Gastroesophageal sphincter (tissue), 3 donors: ENCODE results near the gene ARHGEF16.

ENCODE experiments used
- EP300 ChIP-seq: sonication (generic); formaldehyde crosslinking; IDR thresholded peaks from one replicate; pipeline ENCODE4 v1.6.1; 2017; ENCODE audit warnings: antibody characterized with exemption, mild to moderate bottlenecking
- POLR2A ChIP-seq, 2 donors: fragments of 450-650 bp; IDR thresholded peaks; one replicate each; pipeline ENCODE4 v1.6.1; 2017; ENCODE audit warnings: antibody characterized with exemption in 2 of 2, mild to moderate bottlenecking in 2 of 2, moderate library complexity in 1 of 2
- POLR2AphosphoS5 ChIP-seq: sonication (generic); formaldehyde crosslinking; IDR thresholded peaks from one replicate; pipeline ENCODE4 v1.6.1; 2017; ENCODE audit warnings: antibody characterized with exemption
- TF ChIP-seq, protein P1 (sequence below), 4 experiments: fragments of 200-600 bp in 2 of 4; fragments of 450-650 bp in 2 of 4; sonication (generic) in 1 of 4; IDR thresholded peaks; one replicate each; pipeline ENCODE4 v1.5.1; 2017 to 2019; ENCODE audit warnings: antibody characterized with exemption in 4 of 4, mild to moderate bottlenecking in 2 of 4, moderate library complexity in 2 of 4

DNA sequence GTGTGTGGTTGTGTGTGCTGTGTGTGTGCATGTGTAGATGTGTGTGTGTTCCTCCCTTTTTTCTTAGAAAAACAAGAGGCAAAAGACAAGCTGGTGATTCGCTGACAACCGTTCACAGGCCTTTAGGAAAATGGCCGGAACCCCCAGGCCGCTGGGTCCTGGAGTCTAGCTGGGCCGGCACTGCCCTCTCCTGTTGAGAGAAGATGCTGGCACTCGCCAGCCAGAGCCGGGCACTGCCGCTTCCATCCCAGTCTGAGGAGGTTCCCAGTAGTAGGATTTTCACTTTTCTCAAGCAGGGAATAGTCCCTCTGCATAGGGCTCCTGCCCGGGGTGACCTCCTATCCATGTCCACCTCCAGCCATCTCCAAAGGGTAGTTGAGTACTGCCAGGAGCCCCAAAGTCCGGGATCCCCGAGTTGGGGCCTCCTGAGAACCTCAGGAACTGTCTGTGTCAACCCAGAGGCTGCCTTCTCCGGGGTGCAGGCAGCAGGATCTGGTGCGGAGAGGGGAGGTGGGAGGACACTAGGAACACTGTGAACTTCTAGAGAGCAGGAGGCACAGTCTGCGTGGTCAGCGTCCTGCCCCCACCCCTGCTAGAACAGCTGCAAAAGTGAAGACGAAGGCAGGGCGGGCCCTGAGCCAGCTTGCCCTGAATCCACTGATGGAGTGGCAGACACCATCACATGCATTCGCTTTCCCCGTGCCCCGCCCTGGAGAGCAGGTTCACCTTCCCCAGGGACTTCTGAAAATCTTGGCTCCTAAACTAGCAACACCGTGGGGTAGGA is 44.1 kb upstream of the ARHGEF16 start:
- no peak for TF ChIP-seq POLR2A (IDR thresholded peaks at IDR 0.05)
- no peak for TF ChIP-seq POLR2AphosphoS5
- TF ChIP-seq, protein P1, sequence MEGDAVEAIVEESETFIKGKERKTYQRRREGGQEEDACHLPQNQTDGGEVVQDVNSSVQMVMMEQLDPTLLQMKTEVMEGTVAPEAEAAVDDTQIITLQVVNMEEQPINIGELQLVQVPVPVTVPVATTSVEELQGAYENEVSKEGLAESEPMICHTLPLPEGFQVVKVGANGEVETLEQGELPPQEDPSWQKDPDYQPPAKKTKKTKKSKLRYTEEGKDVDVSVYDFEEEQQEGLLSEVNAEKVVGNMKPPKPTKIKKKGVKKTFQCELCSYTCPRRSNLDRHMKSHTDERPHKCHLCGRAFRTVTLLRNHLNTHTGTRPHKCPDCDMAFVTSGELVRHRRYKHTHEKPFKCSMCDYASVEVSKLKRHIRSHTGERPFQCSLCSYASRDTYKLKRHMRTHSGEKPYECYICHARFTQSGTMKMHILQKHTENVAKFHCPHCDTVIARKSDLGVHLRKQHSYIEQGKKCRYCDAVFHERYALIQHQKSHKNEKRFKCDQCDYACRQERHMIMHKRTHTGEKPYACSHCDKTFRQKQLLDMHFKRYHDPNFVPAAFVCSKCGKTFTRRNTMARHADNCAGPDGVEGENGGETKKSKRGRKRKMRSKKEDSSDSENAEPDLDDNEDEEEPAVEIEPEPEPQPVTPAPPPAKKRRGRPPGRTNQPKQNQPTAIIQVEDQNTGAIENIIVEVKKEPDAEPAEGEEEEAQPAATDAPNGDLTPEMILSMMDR (IDR thresholded peaks at IDR 0.05): peak in 3 of 4 experiments; percentile 78 to 83 (median 82)
- TF ChIP-seq EP300: no peak
